Measurements from ENCODE around the gene RBM33. TPM values are rescaled to one million over a fixed set of nuclear protein-coding genes. Genes with fewer than 3 reads are reported as not detected.

Gene RBM33
- total and polyA plus RNA-seq, 2 of the 8 experiments (the other 6 are each of a cell fraction or from before 2014, with no cell fraction given) = 16.5 to 64.6 TPM

DNA sequence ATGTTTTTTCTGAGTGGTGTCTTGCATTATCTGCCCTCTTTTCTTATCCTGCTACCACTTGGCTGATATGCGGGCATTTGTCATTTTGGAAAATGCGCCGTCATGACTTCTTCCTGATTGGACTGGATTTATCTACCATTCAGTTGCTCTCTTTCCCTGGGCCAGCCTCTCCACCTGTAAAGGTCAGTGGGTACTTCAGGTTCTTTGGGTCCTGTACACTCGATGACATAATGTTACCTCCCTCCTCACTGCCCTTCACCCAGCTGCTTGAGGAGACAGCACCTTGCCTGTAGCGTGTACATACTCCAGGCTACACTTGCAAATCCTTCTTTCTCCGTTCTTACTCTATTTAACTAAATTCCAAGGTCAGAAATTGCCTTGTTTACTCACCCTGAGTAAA lies 83.7 kb downstream of the RBM33 start:
- Histone ChIP-seq H3K9ac (replicated peaks in 1 of 4; ENCODE audit: extremely low read depth in 1 of 4, low read depth in 3 of 4, low read length in 3 of 4) (no peak overlapping the region), H2BK5ac (ENCODE audit: low read depth, low read length) (no peak overlapping the region), H3K4ac (replicated peaks; ENCODE audit: insufficient read length, low read depth, low read length) (no peak overlapping the region), H3K79me1 (ENCODE audit: low read depth, low read length) (peaks cover 3% of the 10 kb centered on the region; the same call in 1 of the 2 replicates), H3K36me3 (ENCODE audit: control insufficient read depth in 2 of 4, insufficient read depth in 4 of 4, low read length in 3 of 4) (peaks cover 0 to 8% (median 3%) of the 10 kb centered on the region in 4 experiments; a peak in 2 of 8 replicates), H2BK12ac (ENCODE audit: low read depth, low read length) (no peak overlapping the region), H3K23ac (ENCODE audit: insufficient read length) (no peak overlapping the region), H3K23me2 (ENCODE audit: low read depth, low read length) (no peaks in the 10 kb centered on the region), H3K56ac (replicated peaks; ENCODE audit: insufficient read length, low read depth, low read length) (no peak overlapping the region), H2BK15ac (ENCODE audit: low read length) (no peak overlapping the region), H3K4me1 (replicated peaks in 1 of 4; ENCODE audit: control insufficient read depth in 3 of 4, insufficient read depth in 4 of 4, low read length in 3 of 4) (no peaks in the 10 kb centered on the region), H4K91ac (replicated peaks; ENCODE audit: insufficient read length, low read length) (no peak overlapping the region), H3K18ac (ENCODE audit: extremely low read depth, low read length) (no peak overlapping the region), H3K9me3 (ENCODE audit: insufficient read depth in 2 of 2, low read depth in 1 of 2, low read length in 1 of 2) (no peaks in the 10 kb centered on the region), H3K27ac (ENCODE audit: low read depth, low read length) (no peak overlapping the region), H2AK5ac (ENCODE audit: low read depth, low read length) (no peak overlapping the region), H4K8ac (ENCODE audit: extremely low read depth, insufficient read depth, low read length) (no peak overlapping the region), H3K4me2 (ENCODE audit: insufficient read depth in 1 of 2, low read depth in 2 of 2, low read length in 2 of 2) (no peak overlapping the region), H2BK20ac (ENCODE audit: low read length) (no peak overlapping the region), H4K20me1 (replicated peaks in 1 of 2; ENCODE audit: control insufficient read depth in 1 of 2, insufficient read depth in 2 of 2, low read length in 2 of 2) (peaks cover 5 to 9% of the 10 kb centered on the region in 2 experiments), H4K5ac (ENCODE audit: insufficient read length, low read depth, low read length) (no peak overlapping the region), H3K27me3 (replicated peaks in 1 of 4; ENCODE audit: control insufficient read depth in 3 of 4, extremely low read depth in 1 of 4, insufficient read depth in 3 of 4, low read length in 3 of 4) (no peaks in the 10 kb centered on the region), H2BK120ac (replicated peaks; ENCODE audit: low read depth, low read length) (no peak overlapping the region), H3K14ac (ENCODE audit: insufficient read length) (no peak overlapping the region), H3K79me2 (ENCODE audit: control insufficient read depth in 1 of 2, insufficient read depth in 2 of 2, low read length in 2 of 2) (peaks cover 0 to 33% of the 10 kb centered on the region in 2 experiments; a peak in 2 of 4 replicates), H3K4me3 (ENCODE audit: extremely low read depth in 1 of 4, insufficient read depth in 2 of 4, low read depth in 3 of 4, low read length in 4 of 4) (no peak overlapping the region), H2AFZ (ENCODE audit: low read length) (no peak overlapping the region)
- POLR2A ChIA-PET (ENCODE audit: partially characterized antibody) = no interaction called here
- CTCF ChIA-PET (ENCODE audit: partially characterized antibody) = interaction anchor here (0.9 kb wide), 1 partner anchor 65 kb away, joined by 3 read pairs; no protein-coding TSS in a partner anchor
- TF ChIP-seq ASH2L (IDR thresholded peaks at IDR 0.05; ENCODE audit: low read length) (no peak), BCL11A (IDR thresholded peaks at IDR 0.05; ENCODE audit: low read depth in 2 of 2, low read length in 2 of 2) (no peak), RFX5 (IDR thresholded peaks at IDR 0.05; ENCODE audit: borderline replicate concordance, low read depth, low read length) (no peak), YY1 (IDR thresholded peaks at IDR 0.05; ENCODE audit: low read depth, low read length) (no peak), CHD2 (IDR thresholded peaks at IDR 0.05; ENCODE audit: low read length) (no peak), SIX5 (IDR thresholded peaks at IDR 0.05; ENCODE audit: low read depth, low read length) (no peak), POLR2A (IDR thresholded peaks at IDR 0.05; ENCODE audit: control extremely low read depth in 1 of 2, low read depth in 2 of 2, low read length in 2 of 2) (no peak), SRF (IDR thresholded peaks at IDR 0.05; ENCODE audit: low read depth, low read length) (no peak)
- TF ChIP-seq, protein P1, sequence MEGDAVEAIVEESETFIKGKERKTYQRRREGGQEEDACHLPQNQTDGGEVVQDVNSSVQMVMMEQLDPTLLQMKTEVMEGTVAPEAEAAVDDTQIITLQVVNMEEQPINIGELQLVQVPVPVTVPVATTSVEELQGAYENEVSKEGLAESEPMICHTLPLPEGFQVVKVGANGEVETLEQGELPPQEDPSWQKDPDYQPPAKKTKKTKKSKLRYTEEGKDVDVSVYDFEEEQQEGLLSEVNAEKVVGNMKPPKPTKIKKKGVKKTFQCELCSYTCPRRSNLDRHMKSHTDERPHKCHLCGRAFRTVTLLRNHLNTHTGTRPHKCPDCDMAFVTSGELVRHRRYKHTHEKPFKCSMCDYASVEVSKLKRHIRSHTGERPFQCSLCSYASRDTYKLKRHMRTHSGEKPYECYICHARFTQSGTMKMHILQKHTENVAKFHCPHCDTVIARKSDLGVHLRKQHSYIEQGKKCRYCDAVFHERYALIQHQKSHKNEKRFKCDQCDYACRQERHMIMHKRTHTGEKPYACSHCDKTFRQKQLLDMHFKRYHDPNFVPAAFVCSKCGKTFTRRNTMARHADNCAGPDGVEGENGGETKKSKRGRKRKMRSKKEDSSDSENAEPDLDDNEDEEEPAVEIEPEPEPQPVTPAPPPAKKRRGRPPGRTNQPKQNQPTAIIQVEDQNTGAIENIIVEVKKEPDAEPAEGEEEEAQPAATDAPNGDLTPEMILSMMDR (IDR thresholded peaks at IDR 0.05; ENCODE audit: control extremely low read depth in 1 of 3, insufficient read depth in 1 of 3, low read depth in 1 of 3, low read length in 3 of 3) = no peak
- FAIRE-seq (no peak), DNase-seq (ENCODE audit: low read depth in 1 of 2, low spot score in 2 of 2) (no peak)
- WGBS, 2 experiments (ENCODE audit: extremely low coverage in 1 of 2, insufficient coverage in 1 of 2, insufficient read length in 1 of 2, insufficient replicate concordance in 2 of 2, low coverage in 1 of 2, low lambda C conversion rate in 2 of 2, missing lambda C conversion rate in 1 of 2) = 79% methylated on average over 6 of the region's 6 CpGs; no CpG with 5 or more reads in 1 of the 2 experiments
